ENCODE measurements around the gene HBG1.

DNA sequence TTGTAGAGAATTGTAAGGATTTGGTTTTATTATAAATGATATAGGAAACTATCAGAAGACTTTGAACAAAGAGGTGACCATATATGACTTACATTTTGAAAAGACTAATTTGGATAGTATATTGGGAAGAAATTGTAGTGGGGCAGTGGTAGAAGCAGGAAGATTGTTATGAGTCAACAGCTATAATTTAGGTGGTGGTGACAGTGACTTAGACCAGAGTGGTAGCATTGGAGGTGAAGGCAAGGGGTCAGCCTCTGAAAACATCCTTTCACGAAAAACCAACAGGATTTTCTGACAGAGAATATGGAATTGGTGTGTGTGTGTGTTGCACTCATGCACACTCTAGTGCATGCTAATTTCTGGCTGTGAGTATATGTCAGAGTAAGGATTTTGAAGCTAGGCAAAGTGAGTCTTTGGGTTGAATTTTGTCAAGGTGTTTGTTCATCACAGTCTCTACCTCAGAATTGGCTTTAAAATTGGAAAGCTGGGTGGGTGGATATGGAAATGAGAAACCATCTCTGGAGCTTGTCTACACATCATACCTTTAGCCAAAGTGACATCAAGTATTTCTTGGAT, 28.2 kb upstream of the HBG1 start:
- TF ChIP-seq, protein P1, sequence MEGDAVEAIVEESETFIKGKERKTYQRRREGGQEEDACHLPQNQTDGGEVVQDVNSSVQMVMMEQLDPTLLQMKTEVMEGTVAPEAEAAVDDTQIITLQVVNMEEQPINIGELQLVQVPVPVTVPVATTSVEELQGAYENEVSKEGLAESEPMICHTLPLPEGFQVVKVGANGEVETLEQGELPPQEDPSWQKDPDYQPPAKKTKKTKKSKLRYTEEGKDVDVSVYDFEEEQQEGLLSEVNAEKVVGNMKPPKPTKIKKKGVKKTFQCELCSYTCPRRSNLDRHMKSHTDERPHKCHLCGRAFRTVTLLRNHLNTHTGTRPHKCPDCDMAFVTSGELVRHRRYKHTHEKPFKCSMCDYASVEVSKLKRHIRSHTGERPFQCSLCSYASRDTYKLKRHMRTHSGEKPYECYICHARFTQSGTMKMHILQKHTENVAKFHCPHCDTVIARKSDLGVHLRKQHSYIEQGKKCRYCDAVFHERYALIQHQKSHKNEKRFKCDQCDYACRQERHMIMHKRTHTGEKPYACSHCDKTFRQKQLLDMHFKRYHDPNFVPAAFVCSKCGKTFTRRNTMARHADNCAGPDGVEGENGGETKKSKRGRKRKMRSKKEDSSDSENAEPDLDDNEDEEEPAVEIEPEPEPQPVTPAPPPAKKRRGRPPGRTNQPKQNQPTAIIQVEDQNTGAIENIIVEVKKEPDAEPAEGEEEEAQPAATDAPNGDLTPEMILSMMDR (conservative IDR thresholded peaks at IDR 0.05; ENCODE audit: low read length), result no peak
- no peak for TF ChIP-seq EZH2phosphoT487 (IDR thresholded peaks at IDR 0.05; ENCODE audit: borderline replicate concordance, low read depth, low read length)

Measured in OCI-LY7 (cell line).